GM12873 (cell line): Measurements from ENCODE around the gene SFMBT2.

Source experiments
- CTCF ChIP-seq: IDR thresholded peaks from 2 replicates; pipeline ENCODE4 v1.5.1; 2012; ENCODE audit warnings: low read depth, mild to moderate bottlenecking, moderate library complexity, low read length, control low read depth; ENCODE audit not compliant: insufficient read depth; ENCODE audit errors: missing control alignments

Gene SFMBT2

DNA sequence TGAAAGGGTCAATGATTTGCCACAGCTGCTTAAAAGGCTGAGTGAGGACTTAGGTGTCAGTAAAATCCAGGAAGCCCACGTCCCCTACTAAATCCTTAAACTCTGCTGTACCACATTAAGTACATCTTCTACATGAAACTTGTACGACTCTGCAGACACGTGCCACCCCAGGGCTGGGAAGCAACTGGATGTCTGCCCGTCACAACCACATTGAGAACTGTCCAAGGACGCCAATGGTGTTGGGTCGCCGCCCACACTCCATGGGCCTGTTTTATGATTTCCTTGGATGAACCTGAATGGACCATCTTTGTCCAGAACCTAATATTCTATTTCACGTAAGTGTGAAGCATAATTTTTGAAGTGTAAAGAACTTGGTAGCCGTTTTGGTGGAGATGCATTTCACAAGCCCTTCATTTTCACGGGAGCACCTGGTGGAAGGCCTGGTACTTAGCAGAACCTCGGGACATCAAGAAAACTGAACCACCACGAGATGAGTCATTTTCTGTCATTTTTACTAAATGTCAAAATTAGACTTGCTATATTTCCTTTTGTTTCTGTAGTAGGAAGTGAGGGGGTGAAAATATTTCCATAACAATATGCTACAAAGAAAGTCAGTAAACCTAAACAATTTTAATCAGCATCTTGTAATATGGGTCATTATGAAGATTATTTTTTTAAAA lies 134.9 kb downstream of the SFMBT2 start:
- TF ChIP-seq CTCF, result no peak

DNA sequence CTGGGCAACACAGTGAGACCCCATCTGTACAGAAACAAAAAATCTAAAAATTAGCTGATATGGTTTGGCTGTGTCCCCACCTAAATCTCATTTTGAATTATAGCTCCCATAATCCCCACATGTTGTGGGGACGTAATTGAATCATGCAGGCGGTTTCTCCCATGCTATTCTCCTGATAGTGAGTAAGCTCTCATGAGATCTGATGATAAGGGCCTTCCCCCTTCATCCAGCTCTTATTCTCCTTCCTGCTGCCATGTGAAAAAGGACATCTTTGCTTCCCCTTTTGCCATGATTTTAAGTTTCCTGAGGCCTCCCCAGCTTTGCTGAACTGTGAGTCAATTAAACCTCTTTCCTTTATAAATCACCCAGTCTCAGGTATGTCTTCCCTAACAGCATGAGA lies 136.5 kb downstream of the SFMBT2 start:
- TF ChIP-seq CTCF, result no peak

- no peak for TF ChIP-seq CTCF
Measured at GRCh38 chr10:7272008-7272407, 138.8 kb downstream of the SFMBT2 start.

DNA sequence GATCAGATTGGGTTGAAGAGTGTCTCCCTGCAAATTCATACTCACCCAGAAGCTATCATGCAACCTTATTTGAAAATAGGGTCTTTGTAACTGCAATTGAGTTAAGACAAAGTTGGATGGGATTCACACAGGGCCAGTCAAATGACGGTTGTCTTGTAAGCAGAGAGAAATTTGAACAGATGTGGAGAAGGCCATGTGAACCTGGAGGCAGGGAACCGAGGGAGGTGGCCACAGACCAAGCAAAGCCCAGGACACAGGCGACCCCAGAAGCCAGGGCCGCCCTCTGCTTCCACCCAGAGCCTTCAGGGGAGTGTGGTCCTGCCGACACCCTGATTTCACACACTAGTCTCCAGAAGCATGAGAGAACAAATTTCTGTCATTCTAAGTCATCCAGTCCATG lies 140.8 kb downstream of the SFMBT2 start:
- no peak for TF ChIP-seq CTCF

DNA sequence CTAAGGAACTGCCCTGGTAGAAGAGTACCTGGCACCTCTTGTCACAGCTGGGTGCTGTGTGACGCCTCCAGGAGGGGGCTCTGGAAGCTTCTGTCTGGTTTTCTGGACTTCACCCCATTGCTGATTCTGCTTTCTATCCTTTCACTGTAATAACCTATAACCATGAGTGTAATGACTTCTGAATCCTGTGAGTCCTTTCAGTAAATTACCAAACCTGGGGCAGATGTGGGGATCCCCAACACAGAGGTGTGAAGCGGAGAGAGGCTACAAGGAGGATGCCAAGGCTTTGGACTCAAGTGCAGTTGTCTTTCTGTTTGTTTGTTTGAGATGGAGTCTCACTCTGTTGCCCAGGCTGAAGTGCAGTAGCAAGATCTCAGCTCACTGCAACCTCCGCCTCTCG lies 143.7 kb downstream of the SFMBT2 start:
- no peak for TF ChIP-seq CTCF

GRCh38 chr10:7265396-7266123 lies 145.3 kb downstream of the SFMBT2 start:
- no peak for TF ChIP-seq CTCF

DNA sequence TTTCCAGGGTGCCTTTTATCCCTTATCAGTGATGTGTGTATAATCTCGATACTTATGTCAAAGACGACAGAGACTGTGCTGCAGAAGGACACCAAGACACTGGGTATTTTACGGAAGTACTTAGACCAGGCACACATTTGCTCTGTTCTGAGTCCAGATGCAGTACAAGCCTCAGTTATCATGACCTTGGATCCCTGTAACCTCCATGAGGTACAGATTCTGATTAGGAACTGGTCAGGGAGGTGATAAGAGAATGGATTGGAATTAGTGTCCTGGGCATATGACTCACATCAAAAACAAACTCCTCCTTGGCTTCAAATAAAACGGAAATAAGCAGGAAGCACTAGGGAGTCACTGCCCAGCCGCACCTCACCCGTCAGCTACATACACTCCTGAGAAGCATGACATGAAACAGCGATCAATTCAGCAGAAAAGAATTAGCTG lies 146.5 kb downstream of the SFMBT2 start:
- TF ChIP-seq CTCF, result no peak
